ENCODE data around the gene TBX21.

The TBX21 gene

DNA sequence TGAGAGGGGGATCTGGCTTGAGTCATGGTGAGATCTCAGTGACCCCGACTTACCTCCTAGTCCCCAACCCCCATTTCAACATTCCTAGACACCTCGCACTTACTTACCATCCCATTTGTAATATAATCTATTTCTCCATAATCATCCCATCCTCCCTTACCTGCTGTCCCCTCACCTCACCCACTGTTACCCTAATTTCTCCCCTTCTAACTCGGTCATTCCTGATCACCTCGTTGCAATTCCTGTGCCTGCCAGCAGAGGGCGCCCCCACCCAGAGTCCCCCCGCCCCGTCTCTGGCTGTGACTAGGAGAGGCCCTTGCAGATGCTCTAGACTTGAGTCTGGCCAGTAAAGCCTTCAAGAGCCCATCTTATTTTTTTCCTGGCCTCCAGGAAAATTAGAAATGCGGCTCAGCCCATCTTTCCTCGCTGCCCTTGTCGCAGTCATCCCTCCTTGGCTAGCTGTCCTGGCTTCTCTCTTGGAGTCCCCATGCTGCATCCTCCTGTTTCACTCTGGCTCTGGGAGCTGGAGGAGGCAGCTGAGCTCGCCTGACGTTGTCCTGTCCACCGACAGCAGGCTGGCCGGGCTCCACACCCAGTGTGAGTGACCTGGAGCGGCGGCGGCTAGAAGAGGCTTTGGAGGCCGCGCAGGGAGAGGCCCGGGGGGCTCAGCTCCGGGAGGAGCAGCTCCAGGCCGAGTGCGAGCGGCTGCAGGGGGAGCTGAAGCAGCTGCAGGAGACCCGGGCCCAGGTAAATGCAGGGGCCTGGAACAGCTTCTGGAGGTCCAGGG lies 34.1 kb upstream of the TBX21 start:
- peak; percentile 53 to 87 for DNase-seq (ENCODE audit: low read depth in 2 of 2)

DNA sequence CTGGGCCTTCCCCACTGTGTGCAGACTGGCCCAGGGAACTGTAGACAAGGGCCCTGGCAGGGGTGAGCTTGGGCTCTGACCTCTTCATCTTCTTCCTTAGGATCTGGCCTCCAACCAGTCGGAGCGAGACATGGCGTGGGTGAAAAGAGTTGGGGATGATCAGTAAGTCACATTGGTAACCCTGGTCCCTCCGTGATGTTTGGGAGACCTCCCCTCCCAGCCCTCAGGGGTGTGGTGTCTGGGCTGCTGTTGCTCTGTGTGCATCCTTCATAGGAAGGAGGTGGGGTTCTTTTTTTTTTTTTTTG lies 33.5 kb upstream of the TBX21 start:
- DNase-seq (ENCODE audit: low read depth in 2 of 2): no peak

DNA sequence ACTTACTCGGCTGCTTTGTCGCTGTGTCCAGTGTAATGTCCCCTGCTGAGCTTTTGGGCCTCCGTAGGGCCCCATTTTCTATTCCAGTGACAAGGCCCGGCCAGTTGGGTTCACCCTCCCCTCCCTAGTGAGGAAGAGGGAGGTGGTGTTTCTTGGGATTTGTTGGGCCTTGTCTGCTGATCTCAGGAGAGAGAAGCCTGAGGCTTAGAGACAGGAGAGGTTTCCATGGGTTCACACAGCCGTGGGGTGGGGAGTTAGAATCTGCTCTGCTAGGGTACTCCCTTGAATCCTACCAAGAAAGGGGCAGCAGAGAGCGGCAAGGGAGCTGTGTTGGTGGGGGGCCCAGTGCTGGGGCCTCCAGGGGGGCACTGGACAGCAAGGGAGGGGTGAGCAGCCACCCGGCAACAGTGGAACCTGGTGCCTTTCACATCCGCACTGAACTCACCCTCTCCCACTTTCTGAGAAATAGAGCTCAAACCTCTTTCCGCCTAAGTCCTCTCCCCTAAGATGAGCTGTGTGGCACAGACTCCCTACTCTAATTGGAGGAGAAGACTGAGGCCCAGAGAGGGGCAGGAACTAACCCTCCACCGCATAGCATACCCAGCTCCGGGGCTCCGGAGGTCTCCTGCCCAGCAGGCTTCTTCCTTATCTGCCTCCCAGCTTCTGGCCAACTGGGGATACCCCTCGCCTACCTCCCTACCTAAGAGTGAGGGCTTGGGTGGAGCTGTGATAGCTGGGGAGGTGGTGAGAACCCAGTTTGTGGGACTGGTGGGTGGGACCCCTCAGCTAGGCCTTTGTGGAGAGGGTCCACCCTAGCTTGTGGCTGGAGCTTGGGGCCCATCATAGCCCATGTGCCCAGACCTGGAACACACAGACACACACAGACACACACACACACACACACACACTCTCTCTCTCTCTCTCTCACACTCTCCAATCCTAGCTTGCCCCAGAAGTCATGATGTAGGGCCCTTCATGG lies 32.3 kb upstream of the TBX21 start:
- no peak for DNase-seq (ENCODE audit: low read depth in 2 of 2)

DNA sequence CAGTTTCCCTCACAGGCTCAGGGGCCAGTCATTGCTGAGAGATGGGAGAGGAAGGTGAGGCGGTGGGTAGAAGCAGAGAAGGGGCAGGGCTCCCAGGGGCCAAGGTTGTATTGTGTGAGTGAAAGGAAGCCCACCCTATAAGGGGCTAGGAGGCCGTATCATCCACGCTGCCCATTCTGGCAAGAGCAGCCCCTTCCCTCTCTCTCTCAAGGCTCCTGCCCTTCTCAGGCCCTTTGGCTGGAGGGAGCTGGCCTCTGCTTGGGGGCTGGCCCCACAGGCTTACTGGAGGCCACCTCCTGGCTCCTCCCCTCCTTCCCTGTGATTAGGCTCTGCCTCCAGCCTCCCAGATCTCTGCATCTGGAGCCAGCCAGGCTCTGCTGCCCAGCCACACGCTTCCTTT lies 31.4 kb upstream of the TBX21 start:
- no peak for DNase-seq (ENCODE audit: low read depth in 2 of 2)

DNA sequence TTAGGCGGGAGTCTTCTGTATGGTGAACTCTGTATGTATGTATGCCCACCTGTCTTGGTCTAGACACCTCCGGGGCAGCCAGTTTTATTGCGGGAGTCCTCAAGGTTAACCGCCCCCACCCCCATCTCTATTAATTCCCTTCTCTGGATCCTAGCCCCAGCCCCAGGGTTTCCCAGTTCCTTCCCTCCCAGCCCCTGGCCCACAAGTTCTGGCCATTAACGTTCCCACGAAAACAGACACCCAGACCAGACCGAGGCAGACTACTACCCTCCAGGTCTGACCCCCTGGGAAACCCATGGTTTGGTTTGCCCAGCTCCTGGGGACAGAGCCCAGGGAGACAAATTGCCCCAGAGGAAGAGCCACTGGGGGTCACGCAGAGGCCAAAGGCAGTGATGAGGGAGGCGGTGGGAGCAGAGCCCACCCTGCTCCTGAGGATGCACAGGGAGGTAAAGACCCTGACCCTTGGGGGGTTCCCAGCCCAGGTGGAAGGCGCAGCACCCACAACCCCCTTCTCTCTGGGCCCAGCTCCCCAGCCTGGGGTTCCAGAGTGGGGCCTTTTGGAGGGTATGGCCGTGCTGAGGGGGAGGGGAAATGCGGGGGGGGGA lies 30.5 kb upstream of the TBX21 start:
- DNase-seq (ENCODE audit: low read depth in 2 of 2): no peak

DNA sequence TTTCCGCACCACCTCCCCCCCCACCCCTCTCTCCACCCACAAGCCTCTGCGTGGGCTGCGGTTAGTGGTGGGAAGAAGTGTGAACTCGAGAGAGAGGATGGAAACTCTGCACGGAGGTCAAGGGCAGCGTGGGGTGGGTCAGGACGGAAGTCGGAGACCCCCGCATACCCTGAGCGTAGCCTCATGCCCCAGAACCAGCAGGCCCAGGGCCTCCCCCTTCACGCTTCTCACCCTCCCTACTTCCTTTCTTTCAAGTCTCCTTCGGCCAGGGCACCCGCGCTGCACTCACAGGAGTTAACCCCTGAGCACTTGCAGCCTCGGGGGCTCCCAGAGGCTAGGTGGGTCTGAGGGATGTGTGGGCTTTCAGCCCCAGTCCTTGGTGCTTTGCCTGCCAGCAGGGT lies 29.8 kb upstream of the TBX21 start:
- DNase-seq (ENCODE audit: low read depth in 2 of 2): no peak

DNA sequence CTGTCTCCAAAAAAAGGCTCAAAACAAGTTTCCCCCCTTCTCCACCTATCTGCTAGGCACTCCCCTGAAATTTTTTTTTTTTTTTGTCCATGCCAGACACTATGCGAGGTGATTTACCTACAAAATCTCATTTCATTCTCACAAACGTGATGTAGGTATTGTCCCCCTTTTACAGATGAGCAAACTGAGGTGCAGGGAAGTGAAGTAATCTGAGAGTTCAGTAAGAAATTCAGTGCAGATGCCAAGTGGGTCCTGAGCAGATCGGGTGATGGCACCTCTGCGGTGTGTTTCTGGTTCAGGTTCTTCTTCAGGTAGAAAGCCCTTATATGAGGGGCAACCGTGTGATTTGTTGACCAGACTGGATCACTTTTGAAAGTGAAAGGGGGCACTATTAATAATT lies 29.4 kb upstream of the TBX21 start:
- DNase-seq (ENCODE audit: low read depth in 2 of 2): no peak

DNA sequence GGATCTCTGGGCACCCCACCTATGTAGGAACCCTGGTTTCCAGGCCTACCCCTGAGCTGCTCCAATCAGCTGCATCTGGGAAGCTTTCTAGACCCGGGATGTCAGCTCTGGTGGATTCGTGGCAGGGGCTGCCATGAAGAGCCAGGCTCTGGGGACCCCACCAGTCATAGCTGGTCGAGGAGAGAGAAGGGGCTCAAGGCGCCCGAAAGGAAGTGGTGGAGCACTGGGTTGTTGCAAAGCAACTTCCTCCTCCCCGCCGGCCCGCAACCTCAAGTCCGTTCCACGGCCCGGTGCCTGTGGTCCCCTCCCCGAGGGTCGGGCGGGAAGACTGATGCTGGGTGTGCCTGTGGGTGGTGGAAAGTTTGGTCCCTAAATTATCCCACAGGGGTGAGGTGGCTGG lies 28.9 kb upstream of the TBX21 start:
- DNase-seq (ENCODE audit: low read depth in 2 of 2): no peak

DNA sequence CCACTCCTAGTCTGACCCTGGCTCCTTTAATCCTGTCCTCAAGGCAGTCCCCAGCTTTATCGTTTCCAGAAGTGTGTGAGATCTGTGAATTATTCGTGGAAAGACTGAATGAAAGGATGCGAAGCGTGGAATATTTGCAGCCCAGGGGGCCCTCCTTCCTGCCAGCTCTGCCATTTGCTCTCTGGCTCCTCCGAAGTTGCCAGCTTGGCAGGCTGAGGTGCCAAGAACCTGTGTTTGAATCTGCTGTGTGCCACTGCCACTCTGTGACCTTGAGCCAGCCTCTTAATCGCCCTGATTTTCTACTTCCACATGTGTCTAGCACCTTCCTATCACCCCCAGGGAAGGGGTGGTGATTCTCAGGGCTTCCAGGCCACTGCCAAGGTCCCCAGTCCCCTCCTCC lies 28.3 kb upstream of the TBX21 start:
- DNase-seq (ENCODE audit: low read depth in 2 of 2): no peak

DNA sequence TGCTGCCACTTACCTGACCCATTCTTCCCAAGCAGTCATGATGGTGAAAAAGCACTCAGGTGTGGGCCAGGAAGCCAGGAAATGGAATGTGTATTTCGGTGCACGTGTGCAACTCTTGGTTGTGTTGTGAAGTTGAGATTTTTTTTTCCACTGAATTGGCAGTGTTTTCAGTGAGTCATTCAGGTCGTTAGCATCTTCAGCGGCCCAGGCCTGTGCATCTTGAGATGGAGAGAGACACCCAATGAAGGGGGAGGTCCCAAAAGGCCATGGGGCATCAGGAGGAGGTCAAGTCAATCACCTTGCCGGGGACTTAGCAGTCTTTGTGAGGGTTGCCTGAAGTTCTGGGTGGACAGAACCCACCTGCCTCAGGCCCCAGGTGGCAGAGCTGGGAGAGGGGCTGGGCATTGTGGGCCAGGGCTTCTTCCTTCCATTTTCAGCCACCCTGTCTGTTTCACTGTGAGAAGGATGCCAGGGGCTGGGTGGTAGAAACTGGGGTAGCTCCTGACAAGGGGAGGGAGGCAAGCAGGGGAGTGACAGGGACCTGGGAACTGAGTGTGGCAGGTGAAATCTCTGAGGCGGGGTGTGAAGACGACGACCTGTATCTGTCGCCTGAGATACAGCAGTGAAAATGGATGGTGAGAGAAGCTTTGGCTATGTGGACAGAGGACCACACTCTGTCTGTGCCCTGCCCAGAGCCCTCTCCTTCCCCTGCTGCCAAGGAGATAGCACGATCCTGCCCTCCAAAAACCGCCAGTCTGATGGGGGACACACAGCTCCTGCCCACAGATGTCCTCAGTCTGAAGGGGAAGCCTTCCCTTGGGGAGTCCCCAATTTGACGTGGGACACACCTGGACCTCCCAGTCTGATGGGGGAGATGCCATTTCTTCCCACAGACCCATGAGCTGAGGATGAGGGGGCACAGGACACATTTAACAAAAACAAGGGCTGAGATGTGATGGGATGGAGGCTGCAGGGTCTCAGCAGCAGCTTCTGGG lies 27.2 kb upstream of the TBX21 start:
- no peak for DNase-seq (ENCODE audit: low read depth in 2 of 2)

DNA sequence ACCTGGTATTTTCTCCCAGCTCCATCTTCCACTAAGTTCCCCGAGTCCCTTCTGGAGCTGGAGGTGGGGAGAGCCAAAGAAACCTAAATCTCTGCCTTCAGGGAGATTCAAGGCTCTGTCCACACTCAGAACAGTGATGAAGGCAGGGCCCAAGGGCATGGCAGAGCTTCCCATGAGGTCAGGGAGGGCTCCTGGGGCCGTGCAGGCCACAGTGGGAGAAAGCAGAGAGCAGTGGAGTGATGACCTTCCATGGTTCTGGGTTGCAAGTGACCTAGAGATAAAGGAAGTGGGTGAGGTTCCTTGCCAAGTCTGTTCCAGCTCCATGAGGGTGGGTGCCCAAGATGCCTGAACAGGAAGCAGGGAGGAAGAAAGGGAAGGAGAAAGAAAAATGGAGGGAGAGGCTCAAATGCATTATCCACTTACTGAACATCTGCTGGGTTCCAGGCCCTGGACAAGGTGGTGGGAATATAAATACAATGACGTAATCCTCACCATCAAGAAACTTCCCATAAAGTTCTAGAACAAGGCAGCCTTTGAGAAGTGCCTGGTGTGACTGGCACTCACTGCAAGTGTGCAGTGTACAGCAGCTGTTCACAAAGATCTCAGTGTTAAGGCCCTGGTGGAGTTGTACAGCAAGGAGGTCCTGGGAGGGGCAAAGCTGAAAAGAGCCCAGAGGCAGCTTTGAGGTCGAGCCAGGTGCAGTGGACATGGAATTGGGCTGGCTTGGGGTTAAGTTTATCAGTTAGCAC lies 25.8 kb upstream of the TBX21 start:
- DNase-seq (ENCODE audit: low read depth in 2 of 2): no peak

DNA sequence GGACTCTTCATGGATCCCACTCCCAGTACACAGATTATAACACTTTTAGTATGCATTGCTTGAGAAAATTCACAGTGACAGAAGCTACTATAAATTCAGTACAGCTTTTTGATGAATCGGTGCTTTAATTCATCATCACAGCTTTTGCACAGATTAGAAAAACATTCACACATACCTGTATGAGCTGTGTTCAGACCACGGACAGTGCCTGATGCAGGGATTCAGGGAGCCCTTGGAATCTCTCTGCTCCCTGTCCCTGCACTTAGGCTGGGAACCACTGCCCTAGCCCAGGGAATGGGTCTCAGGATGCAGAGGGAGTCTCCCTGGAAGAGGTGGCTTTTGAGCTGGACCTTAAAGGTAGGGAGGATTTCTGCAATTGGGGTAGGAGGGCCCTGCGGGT lies 25.2 kb upstream of the TBX21 start:
- DNase-seq (ENCODE audit: low read depth in 2 of 2): no peak

DNA sequence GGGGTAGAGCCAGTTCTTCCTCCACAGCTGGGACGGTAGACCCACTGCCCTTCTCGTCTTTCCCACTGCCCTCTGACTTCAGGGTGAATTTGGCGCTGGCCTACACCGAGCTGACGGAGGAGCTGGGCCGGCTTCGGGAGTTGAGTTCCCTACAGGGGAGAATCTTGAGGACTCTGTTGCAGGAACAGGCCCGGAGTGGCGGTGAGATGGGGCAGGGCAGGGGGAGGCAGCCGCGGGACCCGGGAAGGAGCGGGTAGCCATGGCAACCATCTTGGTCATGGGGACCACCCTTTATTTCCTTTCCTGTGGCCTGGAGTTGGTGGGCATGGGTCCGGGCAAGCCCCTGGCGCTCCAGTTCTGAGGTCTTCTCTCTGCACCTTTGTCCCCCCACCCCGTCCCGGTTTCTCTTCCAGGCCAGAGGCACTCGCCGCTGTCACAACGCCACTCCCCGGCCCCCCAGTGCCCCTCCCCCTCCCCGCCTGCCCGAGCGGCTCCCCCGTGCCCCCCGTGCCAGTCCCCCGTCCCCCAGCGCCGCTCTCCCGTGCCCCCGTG lies 24.6 kb upstream of the TBX21 start:
- no peak for DNase-seq (ENCODE audit: low read depth in 2 of 2)

DNA sequence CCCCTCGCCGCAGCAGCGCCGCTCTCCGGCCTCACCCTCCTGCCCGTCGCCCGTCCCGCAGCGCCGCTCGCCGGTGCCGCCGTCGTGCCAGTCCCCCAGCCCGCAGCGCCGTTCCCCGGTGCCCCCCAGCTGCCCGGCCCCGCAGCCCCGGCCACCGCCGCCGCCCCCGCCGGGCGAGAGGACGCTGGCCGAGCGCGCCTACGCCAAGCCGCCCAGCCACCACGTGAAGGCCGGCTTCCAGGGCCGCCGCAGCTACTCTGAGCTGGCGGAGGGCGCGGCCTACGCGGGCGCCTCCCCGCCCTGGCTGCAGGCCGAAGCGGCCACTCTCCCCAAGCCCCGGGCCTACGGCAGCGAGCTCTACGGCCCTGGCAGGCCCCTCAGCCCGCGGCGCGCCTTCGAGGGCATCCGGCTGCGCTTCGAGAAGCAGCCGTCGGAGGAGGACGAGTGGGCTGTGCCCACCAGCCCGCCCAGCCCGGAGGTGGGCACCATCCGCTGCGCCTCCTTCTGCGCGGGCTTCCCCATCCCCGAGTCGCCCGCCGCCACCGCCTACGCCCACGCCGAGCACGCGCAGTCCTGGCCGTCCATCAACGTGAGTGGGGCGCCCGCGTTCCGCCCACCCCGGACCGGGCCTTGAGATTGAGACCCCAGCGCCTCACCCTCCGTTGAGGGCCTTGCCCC lies 24.0 kb upstream of the TBX21 start:
- no peak for DNase-seq (ENCODE audit: low read depth in 2 of 2)

DNA sequence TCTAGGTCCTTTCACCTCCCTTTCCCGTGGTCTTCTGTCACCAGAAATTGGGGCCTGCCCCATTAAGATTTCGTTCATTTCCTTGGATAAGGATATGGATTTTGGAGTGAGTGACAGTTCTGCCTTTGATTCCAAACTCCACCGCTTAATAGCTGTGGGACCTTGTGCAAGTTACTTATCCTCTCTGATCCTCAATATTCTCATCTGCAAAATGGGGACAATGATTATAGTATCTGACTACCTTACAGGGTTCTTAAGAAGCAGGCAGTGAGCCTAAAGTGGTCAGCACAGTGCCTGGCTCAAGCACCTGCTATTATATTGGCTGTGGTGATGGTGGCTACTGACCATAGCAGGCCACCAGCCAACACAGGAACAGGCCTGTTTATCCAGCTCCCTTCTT lies 23.4 kb upstream of the TBX21 start:
- no peak for DNase-seq (ENCODE audit: low read depth in 2 of 2)

DNA sequence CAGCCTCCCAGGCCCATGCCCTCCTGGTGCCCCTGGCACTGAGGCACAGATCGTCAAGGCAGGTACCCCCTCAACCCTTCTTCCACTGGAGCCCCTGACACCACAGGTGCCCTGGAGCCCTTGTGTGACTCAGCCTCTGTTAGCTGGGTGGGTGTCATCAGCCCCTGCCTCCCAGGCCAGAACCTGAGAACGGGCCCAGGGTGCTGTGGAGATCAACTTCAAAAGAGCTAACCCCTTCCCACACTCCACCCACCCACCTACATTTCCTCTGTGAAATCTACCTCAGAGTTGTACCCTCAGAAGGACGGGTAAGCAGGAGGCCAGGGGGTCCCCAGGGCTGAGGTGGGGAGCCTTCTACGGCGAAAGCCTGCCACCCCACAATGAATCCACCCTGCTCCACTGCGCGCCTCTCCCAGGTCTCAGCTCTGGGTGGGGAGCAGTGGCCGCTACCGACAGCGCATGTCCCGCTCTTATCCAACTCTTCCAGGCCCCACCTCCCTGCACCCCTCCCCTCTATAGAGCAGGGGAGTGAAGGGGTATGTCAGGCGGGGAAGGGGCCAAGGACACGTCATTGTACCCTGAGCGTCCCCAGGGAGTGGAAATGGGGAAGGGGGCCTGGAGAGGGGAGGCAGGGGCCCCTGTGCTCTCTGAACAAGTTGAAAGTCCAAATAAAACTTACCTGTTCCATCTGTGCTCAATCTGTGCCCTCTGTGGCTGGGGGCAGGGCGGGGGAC lies 21.5 kb upstream of the TBX21 start:
- DNase-seq (ENCODE audit: low read depth in 2 of 2): no peak

DNA sequence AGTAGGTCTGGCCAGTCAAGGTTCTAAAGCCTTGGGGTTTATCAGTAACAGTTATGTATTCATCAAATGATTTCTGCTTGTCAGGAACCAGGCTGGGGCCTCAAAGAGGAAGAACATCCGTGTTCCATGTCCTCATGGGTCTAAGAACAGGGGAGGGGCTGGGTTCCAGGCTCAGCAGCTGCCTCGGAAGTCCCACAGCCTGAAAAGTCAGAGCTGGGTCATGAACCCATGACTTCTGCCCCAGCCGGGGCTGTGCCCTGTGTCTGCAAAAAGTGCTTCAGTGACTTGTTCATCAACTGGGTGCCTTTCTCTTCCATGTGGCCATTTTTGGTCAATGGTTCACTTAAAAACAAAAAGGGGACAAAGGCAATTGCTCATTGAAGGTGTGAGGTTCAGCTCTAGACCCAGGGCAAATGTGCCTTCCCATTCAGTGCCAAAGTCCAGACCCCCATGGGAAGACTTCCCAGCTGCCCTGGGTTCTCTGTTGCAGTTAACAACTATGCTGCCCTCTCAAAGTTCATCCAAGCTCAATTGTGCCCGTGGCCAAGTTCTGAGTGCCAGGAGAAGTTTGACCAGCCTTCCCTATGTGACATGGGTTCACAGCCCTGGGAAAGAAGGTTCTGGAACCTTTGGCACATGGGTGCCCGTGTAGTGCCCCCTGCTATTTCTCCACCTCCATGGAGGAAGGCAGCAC lies 20.6 kb upstream of the TBX21 start:
- DNase-seq (ENCODE audit: low read depth in 2 of 2): no peak

DNA sequence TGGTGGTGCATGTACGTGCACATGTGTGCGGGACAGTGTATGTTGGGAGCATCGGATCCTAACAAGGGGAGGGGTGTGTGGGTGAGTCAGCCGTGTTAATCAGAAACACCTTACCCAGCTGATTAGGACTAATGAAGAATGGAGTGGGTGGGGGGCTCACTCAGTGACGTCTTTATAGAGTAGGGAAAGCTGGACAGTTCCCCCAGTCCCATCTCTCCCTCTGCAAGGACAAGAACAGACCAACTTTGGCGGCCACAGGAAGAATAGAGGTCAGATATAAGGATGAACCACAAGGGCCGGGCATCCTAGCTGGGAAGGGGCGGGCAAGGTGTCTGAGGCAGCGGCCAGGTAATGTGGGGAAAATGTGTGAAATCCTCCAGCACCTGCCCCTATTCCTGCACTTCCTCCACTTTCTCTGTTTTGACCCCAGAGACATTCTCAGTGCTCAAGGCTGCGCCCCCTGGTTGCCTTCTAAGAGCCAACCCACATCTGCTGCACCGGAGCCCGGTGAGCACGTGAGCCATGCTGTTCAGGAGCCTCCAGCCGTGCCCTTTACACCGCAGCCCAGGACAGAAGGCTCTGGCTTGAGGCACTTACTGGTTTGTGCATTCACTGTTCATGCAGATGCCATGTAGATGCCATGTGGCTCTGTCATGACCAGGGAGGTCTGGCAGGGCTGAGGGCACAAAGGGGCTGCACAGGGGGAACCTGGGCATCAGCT lies 18.9 kb upstream of the TBX21 start:
- DNase-seq (ENCODE audit: low read depth in 2 of 2): no peak

Measured in stimulated activated CD4-positive, alpha-beta T cell treated with anti-CD3 and anti-CD28 coated beads, Interleukin-1b, Interleukin-23, amount 100 ng/mL, for 1 hour (primary cell).